ENCODE measurements around the gene RHO. TPM values are rescaled to one million over a fixed set of nuclear protein-coding genes. Genes with fewer than 3 reads are reported as not detected.
"Not testable (repeated sequence)": the region's sequence is repeated elsewhere in the genome, so short reads cannot be mapped to it uniquely, and the experiment has no call there.

Gene RHO
- polyA plus RNA-seq, 1 of the 3 experiments (the other 2 are of a cell fraction): not detected

DNA sequence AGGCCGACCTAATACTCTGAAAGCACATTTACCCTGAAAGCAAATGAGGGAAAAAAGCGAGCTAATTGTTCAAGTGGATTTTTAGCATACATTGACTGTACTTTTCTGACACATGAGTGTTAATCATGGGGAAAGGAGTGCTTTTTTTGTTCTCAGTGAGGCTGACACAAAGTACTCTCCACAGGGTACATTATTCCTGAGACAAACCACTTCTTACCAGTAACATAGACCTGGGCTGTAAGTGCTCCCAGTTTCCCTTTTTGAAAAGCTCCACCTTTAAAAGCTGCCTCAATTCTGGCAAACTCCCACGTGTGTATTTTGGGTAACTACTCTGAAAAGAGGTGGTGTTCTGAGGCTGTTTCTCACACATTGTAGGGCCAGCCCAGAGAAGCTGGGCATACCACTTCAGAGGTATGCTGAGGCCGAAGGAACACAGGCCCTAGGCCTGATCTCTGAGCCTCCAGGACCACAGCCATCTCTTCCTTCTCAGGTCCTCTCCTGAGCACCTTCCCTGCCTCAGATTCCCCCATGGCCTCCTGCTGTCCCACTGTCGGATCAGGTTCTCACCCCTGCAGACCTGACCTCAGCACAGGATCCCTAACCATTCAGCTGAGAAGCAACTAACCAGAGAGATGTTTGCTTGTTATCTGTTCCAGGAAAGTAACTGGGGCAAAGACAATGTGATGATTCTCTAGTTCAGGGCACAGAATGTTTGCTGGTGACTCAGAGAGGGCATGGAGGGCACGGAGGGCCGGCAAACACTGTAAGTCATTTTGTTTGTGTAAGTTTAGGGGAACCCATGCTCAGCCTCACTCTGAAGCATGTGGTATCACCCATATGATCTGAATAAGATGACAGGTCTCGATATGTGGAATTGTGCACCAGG is 29.6 kb upstream of the RHO start:
- H3K4me3 ChIP-seq (ENCODE audit: low read depth in 2 of 2, low read length in 1 of 2); H4K20me1 ChIP-seq (ENCODE audit: insufficient read depth); H2AFZ ChIP-seq (ENCODE audit: low read depth); H3F3A ChIP-seq (replicated peaks; ENCODE audit: insufficient read depth); H3K9me2 ChIP-seq; POLR2A ChIA-PET; H3K27ac ChIP-seq (ENCODE audit: low read depth in 2 of 2, low read length in 1 of 2); DNase-seq; H3K27me3 ChIP-seq (ENCODE audit: insufficient read depth); CTCF ChIA-PET; H3K9me3 ChIP-seq; H3K9ac ChIP-seq; H3K79me2 ChIP-seq (ENCODE audit: insufficient read depth); H3K4me2 ChIP-seq: not testable (repeated sequence)
- WGBS (ENCODE audit: low lambda C conversion rate): 77% methylated on average over 6 of the region's 8 CpGs
- Histone ChIP-seq H3K4me1 (ENCODE audit: control insufficient read depth in 1 of 2, insufficient read depth in 2 of 2, low read depth in 1 of 2, low read length in 1 of 2) (peaks cover 6 to 13% of the 10 kb centered on the region in 2 experiments; a peak in 2 of 4 replicates), H3K36me3 (replicated peaks in 1 of 2; ENCODE audit: control insufficient read depth in 1 of 2, insufficient read depth in 2 of 2, low read length in 1 of 2) (peaks cover 5 to 12% of the 10 kb centered on the region in 2 experiments)

- H3K36me3 ChIP-seq (replicated peaks in 1 of 2; ENCODE audit: control insufficient read depth in 1 of 2, insufficient read depth in 2 of 2, low read length in 1 of 2): peaks cover 0 to 18% of the 10 kb centered on the region in 2 experiments
- POLR2A ChIA-PET; H3K9ac ChIP-seq; H3K27ac ChIP-seq (ENCODE audit: low read depth in 2 of 2, low read length in 1 of 2); H3K9me2 ChIP-seq; H2AFZ ChIP-seq (ENCODE audit: low read depth); H4K20me1 ChIP-seq (ENCODE audit: insufficient read depth); H3K4me3 ChIP-seq (ENCODE audit: low read depth in 2 of 2, low read length in 1 of 2); H3K79me2 ChIP-seq (ENCODE audit: insufficient read depth); H3K4me2 ChIP-seq; H3K9me3 ChIP-seq; H3F3A ChIP-seq (replicated peaks; ENCODE audit: insufficient read depth); DNase-seq; H3K27me3 ChIP-seq (ENCODE audit: insufficient read depth): not testable (repeated sequence)
- peaks cover 6 to 11% of the 10 kb centered on the region in 2 experiments; a peak in 2 of 4 replicates for H3K4me1 ChIP-seq (ENCODE audit: control insufficient read depth in 1 of 2, insufficient read depth in 2 of 2, low read depth in 1 of 2, low read length in 1 of 2)
- 98% methylated on average over 7 of the region's 14 CpGs for WGBS (ENCODE audit: low lambda C conversion rate)
- CTCF ChIA-PET: interaction anchor here (5.8 kb wide), 1 partner anchor 9 kb away, joined by 37 read pairs; no protein-coding TSS in a partner anchor
These were observed 28.7 kb upstream of the RHO start for GRCh38 chr3:129499604-129500333.

- no peak overlapping the region for H2AFZ ChIP-seq (ENCODE audit: low read depth)
- no peak for DNase-seq
- WGBS (ENCODE audit: low lambda C conversion rate): 98% methylated on average over 5 of the region's 5 CpGs
- H3K9me3 ChIP-seq: no peaks in the 10 kb centered on the region
- no peak overlapping the region for H3K4me3 ChIP-seq (ENCODE audit: low read depth in 2 of 2, low read length in 1 of 2)
- H3K27me3 ChIP-seq (ENCODE audit: insufficient read depth): no peaks in the 10 kb centered on the region
- no peaks in the 10 kb centered on the region for H3F3A ChIP-seq (replicated peaks; ENCODE audit: insufficient read depth)
- no peak overlapping the region for H3K9ac ChIP-seq
- no peak overlapping the region for H3K4me2 ChIP-seq
- POLR2A ChIA-PET: no interaction called here
- CTCF ChIA-PET: interaction anchor here (2.1 to 5.8 kb wide), 2 partner anchors 9 to 329 kb away, joined by 5 to 37 read pairs; no protein-coding TSS in a partner anchor
- no peak overlapping the region for H3K27ac ChIP-seq (ENCODE audit: low read depth in 2 of 2, low read length in 1 of 2)
- H3K79me2 ChIP-seq (ENCODE audit: insufficient read depth): no peaks in the 10 kb centered on the region
- H3K4me1 ChIP-seq (ENCODE audit: control insufficient read depth in 1 of 2, insufficient read depth in 2 of 2, low read depth in 1 of 2, low read length in 1 of 2): peaks cover 6 to 7% of the 10 kb centered on the region in 2 experiments; a peak in 2 of 4 replicates
- H4K20me1 ChIP-seq (ENCODE audit: insufficient read depth): no peaks in the 10 kb centered on the region
- peaks cover 3 to 21% of the 10 kb centered on the region in 2 experiments for H3K36me3 ChIP-seq (replicated peaks in 1 of 2; ENCODE audit: control insufficient read depth in 1 of 2, insufficient read depth in 2 of 2, low read length in 1 of 2)
- H3K9me2 ChIP-seq: no peaks in the 10 kb centered on the region
- no peak for TF ChIP-seq MXI1 (IDR thresholded peaks at IDR 0.05; ENCODE audit: low read depth, low read length)
- TF ChIP-seq NFIC (IDR thresholded peaks at IDR 0.05; ENCODE audit: borderline replicate concordance): no peak
- no peak for TF ChIP-seq YY1 (IDR thresholded peaks at IDR 0.05; ENCODE audit: low read depth)
- TF ChIP-seq TCF12 (IDR thresholded peaks at IDR 0.05): no peak
- TF ChIP-seq, protein P1, sequence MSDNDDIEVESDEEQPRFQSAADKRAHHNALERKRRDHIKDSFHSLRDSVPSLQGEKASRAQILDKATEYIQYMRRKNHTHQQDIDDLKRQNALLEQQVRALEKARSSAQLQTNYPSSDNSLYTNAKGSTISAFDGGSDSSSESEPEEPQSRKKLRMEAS (IDR thresholded peaks at IDR 0.05; ENCODE audit: low read depth): no peak
- TF ChIP-seq, protein P2, sequence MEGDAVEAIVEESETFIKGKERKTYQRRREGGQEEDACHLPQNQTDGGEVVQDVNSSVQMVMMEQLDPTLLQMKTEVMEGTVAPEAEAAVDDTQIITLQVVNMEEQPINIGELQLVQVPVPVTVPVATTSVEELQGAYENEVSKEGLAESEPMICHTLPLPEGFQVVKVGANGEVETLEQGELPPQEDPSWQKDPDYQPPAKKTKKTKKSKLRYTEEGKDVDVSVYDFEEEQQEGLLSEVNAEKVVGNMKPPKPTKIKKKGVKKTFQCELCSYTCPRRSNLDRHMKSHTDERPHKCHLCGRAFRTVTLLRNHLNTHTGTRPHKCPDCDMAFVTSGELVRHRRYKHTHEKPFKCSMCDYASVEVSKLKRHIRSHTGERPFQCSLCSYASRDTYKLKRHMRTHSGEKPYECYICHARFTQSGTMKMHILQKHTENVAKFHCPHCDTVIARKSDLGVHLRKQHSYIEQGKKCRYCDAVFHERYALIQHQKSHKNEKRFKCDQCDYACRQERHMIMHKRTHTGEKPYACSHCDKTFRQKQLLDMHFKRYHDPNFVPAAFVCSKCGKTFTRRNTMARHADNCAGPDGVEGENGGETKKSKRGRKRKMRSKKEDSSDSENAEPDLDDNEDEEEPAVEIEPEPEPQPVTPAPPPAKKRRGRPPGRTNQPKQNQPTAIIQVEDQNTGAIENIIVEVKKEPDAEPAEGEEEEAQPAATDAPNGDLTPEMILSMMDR (IDR thresholded peaks at IDR 0.05): no peak
- no peak for TF ChIP-seq FOSL2 (IDR thresholded peaks at IDR 0.05; ENCODE audit: borderline replicate concordance, low read depth)
- TF ChIP-seq, protein P3, sequence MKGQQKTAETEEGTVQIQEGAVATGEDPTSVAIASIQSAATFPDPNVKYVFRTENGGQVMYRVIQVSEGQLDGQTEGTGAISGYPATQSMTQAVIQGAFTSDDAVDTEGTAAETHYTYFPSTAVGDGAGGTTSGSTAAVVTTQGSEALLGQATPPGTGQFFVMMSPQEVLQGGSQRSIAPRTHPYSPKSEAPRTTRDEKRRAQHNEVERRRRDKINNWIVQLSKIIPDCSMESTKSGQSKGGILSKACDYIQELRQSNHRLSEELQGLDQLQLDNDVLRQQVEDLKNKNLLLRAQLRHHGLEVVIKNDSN (IDR thresholded peaks at IDR 0.05; ENCODE audit: borderline replicate concordance, low read depth): no peak
- no peak for TF ChIP-seq ELF1 (IDR thresholded peaks at IDR 0.05)
- TF ChIP-seq RAD21 (IDR thresholded peaks at IDR 0.05; ENCODE audit: low read length): no peak
- no peak for TF ChIP-seq TAF1 (IDR thresholded peaks at IDR 0.05; ENCODE audit: borderline replicate concordance, low read depth, low read length)
- TF ChIP-seq CHD2 (IDR thresholded peaks at IDR 0.05; ENCODE audit: low read length, partially characterized antibody): no peak
- no peak for TF ChIP-seq REST (IDR thresholded peaks at IDR 0.05; ENCODE audit: low read depth, low read length)
- TF ChIP-seq MEF2A (IDR thresholded peaks at IDR 0.05; ENCODE audit: borderline replicate concordance, low read depth): no peak
These were observed 28.1 kb upstream of the RHO start for GRCh38 chr3:129500334-129500658.
